Neural cell (in vitro differentiated cells): ENCODE data around the gene ERICH4. TPM values are rescaled to one million over a fixed set of nuclear protein-coding genes. Genes with fewer than 3 reads are reported as not detected.

Source experiments
- H2AFZ ChIP-seq: fragments of 200-600, 300-800 bp; sonication (generic), shearing (Covaris generic); 2 replicates; pipeline ENCODE4 v1.6.0; 2014; ENCODE audit warnings: low read depth, mild to moderate bottlenecking, antibody characterized with exemption, low read length, moderate library complexity
- H3F3A ChIP-seq: fragments of 200-600 bp; shearing (Covaris generic); 2 replicates; pipeline ENCODE4 v1.6.1; 2016; ENCODE audit warnings: mild to moderate bottlenecking, moderate library complexity, mixed read lengths, antibody characterized with exemption, low read length; ENCODE audit not compliant: insufficient read depth, poor library complexity, severe bottlenecking
- H3K27ac ChIP-seq: fragments of 200-600, 300-800 bp; sonication (generic), shearing (Covaris generic); 2 replicates; pipeline ENCODE4 v1.5.1; 2014; ENCODE audit warnings: mild to moderate bottlenecking, low read length, moderate library complexity
- H3K27me3 ChIP-seq: fragments of 300-800, 200-600 bp; sonication (generic), shearing (Covaris generic); 2 replicates; pipeline ENCODE4 v1.6.0; 2014; ENCODE audit warnings: mild to moderate bottlenecking, low read depth, low read length, moderate library complexity; ENCODE audit not compliant: insufficient read depth
- H3K36me3 ChIP-seq: fragments of 300-800, 200-600 bp; sonication (generic), shearing (Covaris generic); 2 replicates; pipeline ENCODE4 v1.5.1; 2014; ENCODE audit warnings: mild to moderate bottlenecking, antibody characterized with exemption, low read length, moderate library complexity; ENCODE audit not compliant: insufficient read depth
- H3K4me2 ChIP-seq: fragments of 300-800, 200-600 bp; sonication (generic), shearing (Covaris generic); 2 replicates; pipeline ENCODE4 v1.6.0; 2014; ENCODE audit warnings: mild to moderate bottlenecking, low read length
- H3K4me3 ChIP-seq: fragments of 300-800, 200-600 bp; sonication (generic), shearing (Covaris generic); 2 replicates; pipeline ENCODE4 v1.5.1; 2014; ENCODE audit warnings: mild to moderate bottlenecking, low read length, moderate library complexity
- H3K79me2 ChIP-seq: fragments of 200-600 bp; shearing (Covaris generic); replicated peaks from 2 replicates; pipeline ENCODE4 v1.6.0; 2014; ENCODE audit warnings: mild to moderate bottlenecking, low read length, moderate library complexity; ENCODE audit not compliant: insufficient read depth
- H3K9ac ChIP-seq: fragments of 300-800, 200-600 bp; sonication (generic), shearing (Covaris generic); 2 replicates; pipeline ENCODE4 v1.6.1; 2016; ENCODE audit warnings: mild to moderate bottlenecking, low read length, mixed read lengths
- H3K9me2 ChIP-seq: fragments of 200-600 bp; shearing (Covaris generic); 2 replicates; pipeline ENCODE4 v1.6.1; 2016; ENCODE audit warnings: mild to moderate bottlenecking, low read length, mixed read lengths; ENCODE audit not compliant: insufficient read depth
- H3K9me3 ChIP-seq: fragments of 200-600, 300-800 bp; sonication (generic), shearing (Covaris generic); 2 replicates; pipeline ENCODE4 v1.6.1; 2016; ENCODE audit warnings: mild to moderate bottlenecking, mixed run types, low read length, moderate library complexity, mixed read lengths
- H4K20me1 ChIP-seq: fragments of 200-600 bp; shearing (Covaris generic); 2 replicates; pipeline ENCODE4 v1.6.1; 2016; ENCODE audit warnings: mild to moderate bottlenecking, mixed run types; ENCODE audit not compliant: insufficient read depth
- EP300 ChIP-seq: fragments of 450-650 bp; conservative IDR thresholded peaks from 2 replicates; pipeline ENCODE4 v1.6.1; 2014; ENCODE audit warnings: antibody characterized with exemption, mild to moderate bottlenecking, moderate library complexity; ENCODE audit not compliant: poor library complexity, severe bottlenecking
- EZH2 ChIP-seq: fragments of 200-600, 300-800 bp; shearing (Covaris generic), sonication (generic); IDR thresholded peaks from 2 replicates; pipeline ENCODE4 v1.6.1; 2014; ENCODE audit warnings: antibody characterized with exemption, low read length, borderline replicate concordance, mild to moderate bottlenecking; ENCODE audit not compliant: insufficient read depth, poor library complexity, severe bottlenecking
- MXI1 ChIP-seq: fragments of 450-650 bp; conservative IDR thresholded peaks from 2 replicates; pipeline ENCODE4 v1.6.1; 2014; ENCODE audit warnings: antibody characterized with exemption, mild to moderate bottlenecking; ENCODE audit not compliant: poor library complexity, severe bottlenecking
- POLR2AphosphoS5 ChIP-seq: IDR thresholded peaks from 2 replicates; pipeline ENCODE4 v1.6.1; 2012
- RAD21 ChIP-seq: fragments of 450-650 bp; conservative IDR thresholded peaks from 2 replicates; pipeline ENCODE4 v1.6.1; 2014; ENCODE audit warnings: antibody characterized with exemption, mild to moderate bottlenecking, moderate library complexity
- SMC3 ChIP-seq: fragments of 450-650 bp; conservative IDR thresholded peaks from 2 replicates; pipeline ENCODE4 v1.6.1; 2014; ENCODE audit warnings: antibody characterized with exemption, mild to moderate bottlenecking, moderate library complexity; ENCODE audit not compliant: poor library complexity
- TAF1 ChIP-seq: IDR thresholded peaks from 2 replicates; pipeline ENCODE4 v1.6.1; 2012; ENCODE audit warnings: low read depth
- polyA plus RNA-seq: library from polyadenylated mRNA; depleted of rRNA; stranded (reverse); fragments of >200 nt; gene quantifications from 2 replicates; pipeline ENCODE4 v1.2.3, GENCODE V29; 2014
- TF ChIP-seq, protein P1 (sequence below): fragments of 450-650 bp; IDR thresholded peaks from 2 replicates; pipeline ENCODE4 v1.5.1; 2014; ENCODE audit warnings: antibody characterized with exemption, mild to moderate bottlenecking, moderate library complexity; ENCODE audit not compliant: poor library complexity, severe bottlenecking
- TF ChIP-seq, protein P2 (sequence below): IDR thresholded peaks from 2 replicates; pipeline ENCODE4 v1.6.1; 2012; ENCODE audit warnings: borderline replicate concordance

The ERICH4 gene
- polyA plus RNA-seq, 1 donor from 2014 or later, result not detected

DNA sequence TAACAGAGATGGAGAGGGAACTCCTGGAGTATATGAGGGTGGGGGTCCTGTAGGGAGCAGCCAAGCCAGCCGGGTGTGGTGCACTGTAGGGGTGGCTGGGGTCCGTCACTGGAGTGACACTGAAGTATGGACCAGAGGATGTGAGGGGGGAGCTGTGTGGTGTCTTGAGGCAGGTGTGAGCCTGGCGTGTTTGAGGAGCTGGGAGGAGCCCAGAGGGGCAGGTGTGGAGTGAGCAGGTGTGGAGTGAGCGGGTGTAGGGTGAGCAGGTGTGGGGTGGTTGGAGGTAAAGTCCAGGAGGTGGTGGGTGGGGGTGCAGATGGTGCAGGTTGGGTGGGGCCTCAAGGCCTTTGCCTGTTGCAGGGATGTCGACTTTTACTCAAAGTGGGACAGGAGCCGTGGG is 21.6 kb upstream of the ERICH4 start:
- Histone ChIP-seq H3K27ac (no peak overlapping the region), H3K27me3 (no peaks in the 10 kb centered on the region), H3K9me3 (no peaks in the 10 kb centered on the region), H3K36me3 (peaks cover 3% of the 10 kb centered on the region), H4K20me1 (no peaks in the 10 kb centered on the region), H3F3A (no peaks in the 10 kb centered on the region), H3K9ac (no peak overlapping the region), H3K4me3 (no peak overlapping the region), H3K4me2 (no peak overlapping the region), H2AFZ (no peak overlapping the region), H3K79me2 (no peaks in the 10 kb centered on the region), H3K9me2 (no peaks in the 10 kb centered on the region)
- TF ChIP-seq SMC3, result no peak

DNA sequence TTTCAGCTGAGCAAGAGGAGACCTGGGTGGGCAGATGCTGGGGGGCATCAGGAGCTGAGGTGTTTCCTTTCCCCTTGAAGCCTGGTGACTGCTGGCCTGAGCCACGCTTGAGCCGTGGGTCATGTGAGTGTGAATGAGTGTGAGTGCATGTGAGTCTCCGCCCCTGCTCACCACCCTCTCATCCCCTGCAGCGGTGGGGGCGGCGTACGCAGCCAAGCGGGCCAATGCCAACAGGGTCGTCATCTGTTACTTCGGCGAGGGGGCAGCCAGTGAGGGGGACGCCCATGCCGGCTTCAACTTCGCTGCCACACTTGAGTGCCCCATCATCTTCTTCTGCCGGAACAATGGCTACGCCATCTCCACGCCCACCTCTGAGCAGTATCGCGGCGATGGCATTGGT is 21.0 kb upstream of the ERICH4 start:
- Histone ChIP-seq H3K9ac (no peak overlapping the region), H3K4me3 (no peak overlapping the region), H3K4me2 (no peak overlapping the region), H3K9me2 (no peaks in the 10 kb centered on the region), H3K9me3 (no peaks in the 10 kb centered on the region), H3F3A (no peaks in the 10 kb centered on the region), H3K27ac (no peak overlapping the region), H2AFZ (no peak overlapping the region), H3K27me3 (no peaks in the 10 kb centered on the region), H3K36me3 (peaks cover 3% of the 10 kb centered on the region), H4K20me1 (no peaks in the 10 kb centered on the region), H3K79me2 (no peaks in the 10 kb centered on the region)
- TF ChIP-seq TAF1, result no peak
- no peak for TF ChIP-seq RAD21
- TF ChIP-seq, protein P1, sequence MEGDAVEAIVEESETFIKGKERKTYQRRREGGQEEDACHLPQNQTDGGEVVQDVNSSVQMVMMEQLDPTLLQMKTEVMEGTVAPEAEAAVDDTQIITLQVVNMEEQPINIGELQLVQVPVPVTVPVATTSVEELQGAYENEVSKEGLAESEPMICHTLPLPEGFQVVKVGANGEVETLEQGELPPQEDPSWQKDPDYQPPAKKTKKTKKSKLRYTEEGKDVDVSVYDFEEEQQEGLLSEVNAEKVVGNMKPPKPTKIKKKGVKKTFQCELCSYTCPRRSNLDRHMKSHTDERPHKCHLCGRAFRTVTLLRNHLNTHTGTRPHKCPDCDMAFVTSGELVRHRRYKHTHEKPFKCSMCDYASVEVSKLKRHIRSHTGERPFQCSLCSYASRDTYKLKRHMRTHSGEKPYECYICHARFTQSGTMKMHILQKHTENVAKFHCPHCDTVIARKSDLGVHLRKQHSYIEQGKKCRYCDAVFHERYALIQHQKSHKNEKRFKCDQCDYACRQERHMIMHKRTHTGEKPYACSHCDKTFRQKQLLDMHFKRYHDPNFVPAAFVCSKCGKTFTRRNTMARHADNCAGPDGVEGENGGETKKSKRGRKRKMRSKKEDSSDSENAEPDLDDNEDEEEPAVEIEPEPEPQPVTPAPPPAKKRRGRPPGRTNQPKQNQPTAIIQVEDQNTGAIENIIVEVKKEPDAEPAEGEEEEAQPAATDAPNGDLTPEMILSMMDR, result no peak
- TF ChIP-seq EP300, result no peak
- no peak for TF ChIP-seq SMC3
- TF ChIP-seq, protein P2, sequence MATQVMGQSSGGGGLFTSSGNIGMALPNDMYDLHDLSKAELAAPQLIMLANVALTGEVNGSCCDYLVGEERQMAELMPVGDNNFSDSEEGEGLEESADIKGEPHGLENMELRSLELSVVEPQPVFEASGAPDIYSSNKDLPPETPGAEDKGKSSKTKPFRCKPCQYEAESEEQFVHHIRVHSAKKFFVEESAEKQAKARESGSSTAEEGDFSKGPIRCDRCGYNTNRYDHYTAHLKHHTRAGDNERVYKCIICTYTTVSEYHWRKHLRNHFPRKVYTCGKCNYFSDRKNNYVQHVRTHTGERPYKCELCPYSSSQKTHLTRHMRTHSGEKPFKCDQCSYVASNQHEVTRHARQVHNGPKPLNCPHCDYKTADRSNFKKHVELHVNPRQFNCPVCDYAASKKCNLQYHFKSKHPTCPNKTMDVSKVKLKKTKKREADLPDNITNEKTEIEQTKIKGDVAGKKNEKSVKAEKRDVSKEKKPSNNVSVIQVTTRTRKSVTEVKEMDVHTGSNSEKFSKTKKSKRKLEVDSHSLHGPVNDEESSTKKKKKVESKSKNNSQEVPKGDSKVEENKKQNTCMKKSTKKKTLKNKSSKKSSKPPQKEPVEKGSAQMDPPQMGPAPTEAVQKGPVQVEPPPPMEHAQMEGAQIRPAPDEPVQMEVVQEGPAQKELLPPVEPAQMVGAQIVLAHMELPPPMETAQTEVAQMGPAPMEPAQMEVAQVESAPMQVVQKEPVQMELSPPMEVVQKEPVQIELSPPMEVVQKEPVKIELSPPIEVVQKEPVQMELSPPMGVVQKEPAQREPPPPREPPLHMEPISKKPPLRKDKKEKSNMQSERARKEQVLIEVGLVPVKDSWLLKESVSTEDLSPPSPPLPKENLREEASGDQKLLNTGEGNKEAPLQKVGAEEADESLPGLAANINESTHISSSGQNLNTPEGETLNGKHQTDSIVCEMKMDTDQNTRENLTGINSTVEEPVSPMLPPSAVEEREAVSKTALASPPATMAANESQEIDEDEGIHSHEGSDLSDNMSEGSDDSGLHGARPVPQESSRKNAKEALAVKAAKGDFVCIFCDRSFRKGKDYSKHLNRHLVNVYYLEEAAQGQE, result no peak
- no peak for TF ChIP-seq POLR2AphosphoS5
- TF ChIP-seq MXI1, result no peak

DNA sequence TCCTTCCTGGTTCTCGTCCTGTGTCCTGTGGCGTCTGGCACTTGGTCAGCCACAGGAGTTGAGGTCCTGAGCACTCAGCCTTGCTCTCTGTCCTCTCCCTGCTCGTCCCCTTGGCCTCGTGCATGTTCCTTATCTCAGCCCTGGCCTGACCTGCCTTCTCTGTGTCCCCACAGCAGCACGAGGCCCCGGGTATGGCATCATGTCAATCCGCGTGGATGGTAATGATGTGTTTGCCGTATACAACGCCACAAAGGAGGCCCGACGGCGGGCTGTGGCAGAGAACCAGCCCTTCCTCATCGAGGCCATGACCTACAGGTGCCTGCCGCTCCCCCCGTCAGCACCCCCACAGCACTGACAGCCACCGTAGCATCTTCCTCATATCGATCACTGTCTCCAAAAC is 20.5 kb upstream of the ERICH4 start:
- Histone ChIP-seq H3K4me3 (no peak overlapping the region), H3K27ac (no peak overlapping the region), H3K36me3 (peaks cover 3% of the 10 kb centered on the region), H4K20me1 (no peaks in the 10 kb centered on the region), H3K9me3 (no peaks in the 10 kb centered on the region), H3K79me2 (no peaks in the 10 kb centered on the region), H2AFZ (no peak overlapping the region), H3K9me2 (no peaks in the 10 kb centered on the region), H3K27me3 (no peaks in the 10 kb centered on the region), H3K4me2 (no peak overlapping the region), H3F3A (no peaks in the 10 kb centered on the region), H3K9ac (no peak overlapping the region)
- TF ChIP-seq EP300, result no peak
- no peak for TF ChIP-seq SMC3
- TF ChIP-seq, protein P2, result no peak
- no peak for TF ChIP-seq EZH2
- TF ChIP-seq TAF1, result no peak
- TF ChIP-seq, protein P1, result no peak
- no peak for TF ChIP-seq RAD21
- TF ChIP-seq MXI1, result no peak
- no peak for TF ChIP-seq POLR2AphosphoS5
